Lower lobe of right lung (tissue), 2 donors: Measurements from ENCODE around the gene ASS1. TPM values are rescaled to one million over a fixed set of nuclear protein-coding genes. Genes with fewer than 3 reads are reported as not detected.

Experiments used
- ATAC-seq, 2 donors: fragments of 200-7000 bp; cut with Tn5 transposase; one replicate each; pipeline ENCODE4 v1.9.1; 2020 to 2022; ENCODE audit warnings: mild to moderate bottlenecking in 2 of 2, moderate library complexity in 2 of 2
- DNase-seq: peaks from one replicate; pipeline ENCODE4 v3.0.0-alpha.2; 2020
- H3K27ac ChIP-seq: fragments of 200-600 bp; one replicate; pipeline ENCODE4 v1.8.0; 2022
- H3K27me3 ChIP-seq: fragments of 200-600 bp; one replicate; pipeline ENCODE4 v1.8.0; 2022; ENCODE audit warnings: low read depth
- H3K36me3 ChIP-seq: fragments of 200-600 bp; one replicate; pipeline ENCODE4 v1.8.0; 2022; ENCODE audit warnings: mild to moderate bottlenecking
- H3K4me1 ChIP-seq: fragments of 200-600 bp; one replicate; pipeline ENCODE4 v1.8.0; 2022
- H3K4me3 ChIP-seq: fragments of 200-600 bp; one replicate; pipeline ENCODE4 v1.8.0; 2022; ENCODE audit warnings: mild to moderate bottlenecking
- H3K9me3 ChIP-seq: fragments of 200-600 bp; one replicate; pipeline ENCODE4 v1.8.0; 2022
- intact Hi-C: fragments of 100-400 bp; cut with DNase I; formaldehyde crosslinking; loops from one replicate; pipeline ENCODE4 v1.11.0; 2022
- total RNA-seq: library from RNA; stranded (reverse); fragmentation: NEBNext Ultra II Directional; extraction: Animal tissue kit (Norgen Biotek cat#: 25700); gene quantifications from one replicate; pipeline ENCODE4 v1.2.1, GENCODE V29; 2021
- TF ChIP-seq, protein P1 (sequence below): fragments of 200-600 bp; IDR thresholded peaks from one replicate; pipeline ENCODE4 v1.8.0; 2022; ENCODE audit warnings: antibody characterized with exemption, mild to moderate bottlenecking
- donor health status: DM: no; HTN: yes; CAD: no; lungs with severe emphysema.

Gene ASS1
- total RNA-seq, 1 donor from 2014 or later, result 75.2 TPM

DNA sequence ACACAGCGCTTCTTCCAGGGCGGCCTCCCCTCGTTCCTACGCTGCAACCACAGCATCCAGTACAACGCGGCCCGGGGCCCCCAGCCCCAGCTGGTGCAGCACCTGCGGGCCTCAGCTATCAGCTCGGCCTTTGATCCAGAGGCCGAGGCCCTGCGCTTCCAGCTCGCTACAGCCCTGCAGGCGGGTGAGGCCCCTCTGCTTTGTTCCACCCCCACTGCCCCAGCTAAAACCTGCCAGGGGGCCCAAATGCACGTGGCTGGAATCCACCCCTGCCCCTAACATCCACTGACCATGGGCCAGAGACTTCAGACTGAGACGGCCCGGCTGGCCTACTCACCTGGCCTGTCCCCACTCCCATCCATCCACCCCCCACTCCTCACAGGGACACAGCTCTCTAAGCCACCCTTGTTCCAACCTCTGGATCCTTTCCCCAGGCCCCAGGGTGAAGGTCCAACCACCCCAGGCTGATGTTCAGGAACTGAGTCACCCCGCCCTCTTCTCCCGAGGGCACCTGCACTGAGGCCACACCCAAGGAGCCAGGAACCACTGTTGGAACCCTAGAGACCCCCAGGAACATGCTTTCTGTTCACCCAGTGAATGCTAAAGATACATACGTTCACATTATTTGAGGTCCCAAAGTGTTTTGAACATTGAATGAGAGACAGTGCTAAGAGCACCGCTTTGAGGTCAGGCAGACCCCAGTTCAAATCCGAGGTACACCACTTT is 18.9 kb upstream of the ASS1 start:
- H3K27me3 ChIP-seq, result no peaks in the 10 kb centered on the region
- intact Hi-C loops, result no loop called here
- no peaks in the 10 kb centered on the region for H3K36me3 ChIP-seq
- H3K27ac ChIP-seq, result no peak overlapping the region
- peaks cover 10% of the 10 kb centered on the region for H3K4me1 ChIP-seq
- H3K4me3 ChIP-seq, result no peak overlapping the region
- ATAC-seq (no peak), DNase-seq (no peak)
- TF ChIP-seq, protein P1, sequence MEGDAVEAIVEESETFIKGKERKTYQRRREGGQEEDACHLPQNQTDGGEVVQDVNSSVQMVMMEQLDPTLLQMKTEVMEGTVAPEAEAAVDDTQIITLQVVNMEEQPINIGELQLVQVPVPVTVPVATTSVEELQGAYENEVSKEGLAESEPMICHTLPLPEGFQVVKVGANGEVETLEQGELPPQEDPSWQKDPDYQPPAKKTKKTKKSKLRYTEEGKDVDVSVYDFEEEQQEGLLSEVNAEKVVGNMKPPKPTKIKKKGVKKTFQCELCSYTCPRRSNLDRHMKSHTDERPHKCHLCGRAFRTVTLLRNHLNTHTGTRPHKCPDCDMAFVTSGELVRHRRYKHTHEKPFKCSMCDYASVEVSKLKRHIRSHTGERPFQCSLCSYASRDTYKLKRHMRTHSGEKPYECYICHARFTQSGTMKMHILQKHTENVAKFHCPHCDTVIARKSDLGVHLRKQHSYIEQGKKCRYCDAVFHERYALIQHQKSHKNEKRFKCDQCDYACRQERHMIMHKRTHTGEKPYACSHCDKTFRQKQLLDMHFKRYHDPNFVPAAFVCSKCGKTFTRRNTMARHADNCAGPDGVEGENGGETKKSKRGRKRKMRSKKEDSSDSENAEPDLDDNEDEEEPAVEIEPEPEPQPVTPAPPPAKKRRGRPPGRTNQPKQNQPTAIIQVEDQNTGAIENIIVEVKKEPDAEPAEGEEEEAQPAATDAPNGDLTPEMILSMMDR, result no peak
- H3K9me3 ChIP-seq, result no peaks in the 10 kb centered on the region

DNA sequence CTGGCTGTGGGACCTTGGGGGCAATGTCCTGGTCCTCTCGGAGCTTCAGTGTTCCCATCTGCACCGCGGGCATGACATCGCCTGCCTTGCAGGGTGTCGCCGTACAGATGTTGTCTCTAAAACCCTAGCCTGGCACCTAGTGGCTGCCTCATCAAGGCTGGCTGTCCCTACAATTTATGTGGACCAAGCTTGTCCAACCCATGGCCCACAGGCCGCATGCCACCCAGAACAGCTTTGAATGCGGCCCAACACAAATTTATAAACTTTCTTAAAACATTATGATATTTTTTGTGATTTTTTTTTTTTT is 18.3 kb upstream of the ASS1 start:
- ATAC-seq (no peak), DNase-seq (no peak)
- TF ChIP-seq, protein P1, result no peak
- H3K27me3 ChIP-seq, result peaks cover 2% of the 10 kb centered on the region
- no peaks in the 10 kb centered on the region for H3K9me3 ChIP-seq
- no peak overlapping the region for H3K27ac ChIP-seq
- H3K36me3 ChIP-seq, result no peaks in the 10 kb centered on the region
- H3K4me1 ChIP-seq, result peaks cover 10% of the 10 kb centered on the region
- intact Hi-C loops, result no loop called here
- no peak overlapping the region for H3K4me3 ChIP-seq

DNA sequence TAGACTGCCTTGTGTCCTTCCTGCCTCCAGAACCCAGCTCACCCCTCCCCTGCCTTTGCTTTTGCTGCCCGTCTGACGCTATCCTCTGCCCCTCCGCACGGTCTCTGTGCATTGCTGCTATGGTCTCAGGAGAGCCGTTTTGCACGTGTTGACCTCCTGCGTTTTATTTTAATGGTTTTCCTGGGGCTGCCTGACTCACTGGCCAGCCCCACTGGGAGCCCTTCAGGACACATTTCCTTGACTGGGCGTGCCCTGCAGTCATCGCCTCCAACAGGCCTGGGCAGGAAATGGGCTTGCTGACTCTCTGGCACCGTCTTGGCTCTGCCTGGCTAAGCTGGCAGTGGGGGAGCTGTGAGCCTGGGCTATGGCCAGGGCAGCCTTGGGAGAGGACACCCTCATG is 17.9 kb upstream of the ASS1 start:
- peaks cover 10% of the 10 kb centered on the region for H3K4me1 ChIP-seq
- DNase-seq, result no peak
- intact Hi-C loops, result no loop called here
- H3K9me3 ChIP-seq, result no peaks in the 10 kb centered on the region
- H3K36me3 ChIP-seq, result no peaks in the 10 kb centered on the region
- H3K4me3 ChIP-seq, result no peak overlapping the region
- no peak for ATAC-seq
- TF ChIP-seq, protein P1, result no peak
- peaks cover 6% of the 10 kb centered on the region for H3K27me3 ChIP-seq
- no peak overlapping the region for H3K27ac ChIP-seq

DNA sequence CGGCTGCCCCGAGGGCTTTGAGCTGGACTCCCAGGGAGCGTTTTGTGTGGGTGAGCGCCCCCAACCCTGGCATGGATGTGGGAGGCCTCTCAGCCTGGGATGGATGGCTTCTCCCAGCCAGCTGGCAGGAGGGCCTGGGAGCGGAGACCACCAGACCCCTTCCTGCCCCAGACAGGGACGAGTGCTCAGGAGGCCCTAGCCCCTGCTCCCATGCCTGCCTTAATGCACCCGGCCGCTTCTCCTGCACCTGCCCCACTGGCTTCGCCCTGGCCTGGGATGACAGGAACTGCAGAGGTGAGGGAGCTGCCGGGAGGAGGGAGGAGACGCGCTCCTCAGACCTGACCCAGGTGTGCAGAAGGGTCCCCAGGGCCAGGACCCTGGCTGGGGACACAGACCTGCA is 17.4 kb upstream of the ASS1 start:
- Histone ChIP-seq H3K27me3 (peaks cover 11% of the 10 kb centered on the region), H3K4me3 (no peak overlapping the region), H3K36me3 (no peaks in the 10 kb centered on the region), H3K9me3 (no peaks in the 10 kb centered on the region), H3K4me1 (peaks cover 10% of the 10 kb centered on the region), H3K27ac (no peak overlapping the region)
- intact Hi-C loops, result no loop called here
- no peak for ATAC-seq
- TF ChIP-seq, protein P1, result no peak
- no peak for DNase-seq

DNA sequence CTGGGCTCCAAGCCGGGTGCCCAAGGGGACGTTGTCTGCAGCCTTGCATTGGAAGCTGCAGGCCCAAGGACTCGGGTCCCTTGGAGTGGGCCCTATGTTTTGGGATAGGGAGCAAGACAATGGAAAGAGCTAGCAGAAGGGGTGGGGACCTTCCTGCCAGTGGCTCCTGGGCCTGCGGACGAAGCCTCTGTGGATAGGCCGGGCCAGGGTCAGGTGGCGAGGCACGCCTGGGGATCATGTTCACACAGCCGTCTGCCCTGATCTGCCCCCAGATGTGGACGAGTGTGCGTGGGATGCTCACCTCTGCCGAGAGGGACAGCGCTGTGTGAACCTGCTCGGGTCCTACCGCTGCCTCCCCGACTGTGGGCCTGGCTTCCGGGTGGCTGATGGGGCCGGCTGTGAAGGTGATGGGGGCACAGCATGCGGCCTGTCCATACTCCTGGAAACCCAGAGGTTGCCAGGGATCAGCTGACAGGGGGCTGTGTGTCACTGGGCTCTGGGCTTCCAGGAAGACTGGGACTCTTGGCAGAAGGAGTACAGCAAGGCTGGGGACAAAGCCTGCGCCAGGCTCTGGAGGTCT is 16.6 kb upstream of the ASS1 start:
- Histone ChIP-seq H3K36me3 (no peaks in the 10 kb centered on the region), H3K27me3 (peaks cover 13% of the 10 kb centered on the region), H3K4me1 (peaks cover 13% of the 10 kb centered on the region), H3K9me3 (no peaks in the 10 kb centered on the region), H3K4me3 (no peak overlapping the region), H3K27ac (no peak overlapping the region)
- TF ChIP-seq, protein P1, result no peak
- intact Hi-C loops, result no loop called here
- ATAC-seq (no peak), DNase-seq (no peak)
